NCI-H146 treated with DMSO at 0.1 percent for 48 hours (cell line): ENCODE results near the gene KRTAP10-7.
"Not testable (repeated sequence)": the region's sequence is repeated elsewhere in the genome, so short reads cannot be mapped to it uniquely, and the experiment has no call there.

Source experiments
- DNase-seq: peaks from one replicate; lab custom pipeline; 2025; ENCODE audit not compliant: unreplicated experiment; lab: John Stamatoyannopoulos, UW

KRTAP10-7 gene

DNA sequence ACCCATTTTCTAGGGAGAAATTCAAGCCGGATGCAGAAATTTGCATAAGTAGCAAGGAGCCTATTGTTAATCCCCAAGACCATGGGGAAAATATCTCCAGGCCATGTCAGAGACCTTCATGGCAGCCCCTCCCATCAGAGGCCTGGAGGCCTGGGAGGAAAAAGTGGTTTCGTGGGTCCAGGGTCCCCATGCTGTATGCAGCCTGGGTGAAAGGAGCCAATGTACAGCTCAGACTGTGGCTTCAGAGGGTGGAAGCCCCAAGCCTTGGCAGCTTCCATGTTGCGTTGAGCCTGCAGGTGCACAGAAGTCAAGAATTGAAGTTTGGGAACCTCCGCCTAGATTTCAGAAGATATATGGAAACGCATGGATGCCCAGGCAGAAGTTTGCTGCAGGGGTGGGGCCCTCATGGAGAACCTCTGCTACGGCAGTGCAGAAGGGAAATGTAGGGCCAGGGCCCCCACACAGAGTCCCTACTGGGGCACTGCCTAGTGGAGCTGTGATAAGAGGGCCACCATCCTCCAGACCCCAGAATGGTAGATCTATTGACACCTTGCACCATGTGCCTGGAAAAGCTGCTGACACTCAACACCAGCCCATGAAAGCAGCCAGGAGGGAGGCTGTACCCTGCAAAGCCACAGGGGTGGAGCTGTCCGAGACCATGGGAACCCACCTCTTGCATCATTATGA lies 9.9 kb downstream of the KRTAP10-7 start:
- DNase-seq, result not testable (repeated sequence)

DNA sequence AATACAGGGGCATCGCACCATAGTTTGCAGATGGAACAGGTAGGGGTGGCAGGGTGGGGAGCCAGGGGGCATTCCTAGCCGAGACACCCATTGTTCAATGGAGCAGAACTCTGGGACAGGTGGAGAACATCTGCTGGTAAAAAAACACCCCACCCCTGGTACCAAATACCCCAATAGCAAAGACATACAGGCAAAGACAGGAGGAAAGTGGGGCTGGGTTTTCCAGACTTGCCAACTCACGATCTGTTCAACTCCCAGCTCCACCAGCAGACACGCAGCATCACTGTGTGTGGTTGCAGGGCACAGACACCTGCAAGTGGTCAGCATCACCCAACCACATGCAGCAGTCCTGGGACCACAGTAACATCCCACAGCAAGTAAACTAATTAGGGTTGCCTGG lies 11.2 kb downstream of the KRTAP10-7 start:
- DNase-seq, result no peak

DNA sequence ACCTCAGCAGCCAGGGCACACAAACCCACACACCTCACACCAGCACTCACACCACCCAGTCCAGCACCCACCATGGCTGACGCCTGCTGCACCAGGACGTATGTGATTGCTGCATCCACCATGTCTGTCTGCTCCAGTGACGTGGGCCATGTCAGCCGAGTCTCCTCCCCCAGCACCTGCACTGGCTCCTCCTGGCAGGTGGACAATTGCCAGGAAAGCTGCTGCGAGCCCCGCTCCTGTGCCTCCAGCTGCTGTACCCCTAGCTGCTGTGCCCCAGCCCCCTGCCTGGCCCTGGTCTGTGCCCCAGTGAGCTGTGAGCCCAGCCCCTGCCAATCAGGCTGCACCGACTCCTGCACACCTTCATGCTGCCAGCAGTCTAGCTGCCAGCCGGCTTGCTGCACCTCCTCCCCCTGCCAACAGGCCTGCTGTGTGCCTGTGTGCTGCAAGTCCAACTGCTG lies 11.7 kb downstream of the KRTAP10-7 start, which contains the start of gene KRTAP10-8:
Gene KRTAP10-8, plus strand, starts transcription at position 51 of the 458 bp plus-strand sequence. Its CDS starts 22 bp downstream, at position 73.
- DNase-seq, result no peak

- DNase-seq, result no peak
Observed at GRCh38 chr21:44612669-44613229, 12.4 kb downstream of the KRTAP10-7 start.

DNA sequence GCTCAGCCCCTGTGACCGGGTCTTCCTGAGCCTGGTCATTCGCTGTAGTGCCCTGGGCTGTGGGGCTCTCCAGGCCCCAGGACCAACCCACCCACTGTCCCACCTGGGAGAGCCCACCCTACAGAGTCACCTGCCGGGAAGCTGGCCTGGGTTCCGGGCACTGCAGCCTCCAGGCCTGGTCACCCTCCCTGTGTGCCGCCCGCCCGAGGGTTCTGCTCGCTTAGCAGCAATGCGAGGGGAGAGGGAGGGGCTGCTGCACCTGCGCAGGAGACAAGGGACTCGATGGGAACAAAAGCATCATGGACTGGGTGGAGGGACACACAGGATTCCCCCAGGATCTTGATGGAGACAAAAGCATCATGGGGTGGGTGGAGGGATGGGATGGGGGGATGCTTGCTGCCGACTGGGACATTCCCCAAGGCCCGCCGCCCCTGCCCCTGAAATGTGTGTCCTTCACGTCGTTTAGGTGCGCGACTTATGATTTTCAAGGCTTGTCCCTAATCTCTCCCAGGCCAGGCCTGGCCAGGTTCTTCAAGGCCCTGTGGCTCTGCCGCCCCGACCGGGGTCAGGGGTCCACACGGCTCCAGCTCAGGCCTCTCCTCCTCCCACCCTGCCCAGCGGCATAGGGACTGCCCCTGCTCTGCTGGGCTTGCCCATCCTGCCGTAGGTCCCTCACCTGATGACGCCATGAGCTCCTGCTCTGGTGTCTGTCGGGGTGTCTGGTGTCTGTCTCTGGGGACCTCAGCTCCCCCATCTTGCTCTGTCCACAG lies 13.2 kb downstream of the KRTAP10-7 start:
- DNase-seq, result no peak

DNA sequence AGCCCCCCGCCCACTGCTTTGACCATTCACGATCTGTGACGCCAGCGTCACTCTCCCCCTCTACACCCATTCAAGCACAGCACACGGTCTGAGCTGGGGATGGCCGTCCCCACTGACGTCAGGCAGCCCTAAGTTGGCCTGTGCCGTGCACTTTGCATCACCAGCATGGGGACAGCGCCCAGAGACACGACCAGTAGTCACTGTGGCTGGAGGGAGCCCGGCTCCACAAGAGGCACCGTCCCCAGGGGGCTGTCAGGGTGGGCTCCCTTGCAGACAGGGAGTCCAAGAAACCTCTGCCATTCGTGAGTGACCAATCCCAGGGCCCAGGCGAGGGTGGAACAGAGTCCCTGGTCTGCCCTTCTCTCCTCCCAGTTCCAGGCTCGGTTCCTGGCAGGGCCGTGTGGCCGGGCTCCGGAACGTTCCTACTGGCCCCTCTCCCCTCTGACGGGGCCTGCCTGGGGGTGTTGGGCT lies 13.8 kb downstream of the KRTAP10-7 start:
- no peak for DNase-seq

- no peak for DNase-seq
Observed at GRCh38 chr21:44614961-44615391, 14.6 kb downstream of the KRTAP10-7 start.

DNA sequence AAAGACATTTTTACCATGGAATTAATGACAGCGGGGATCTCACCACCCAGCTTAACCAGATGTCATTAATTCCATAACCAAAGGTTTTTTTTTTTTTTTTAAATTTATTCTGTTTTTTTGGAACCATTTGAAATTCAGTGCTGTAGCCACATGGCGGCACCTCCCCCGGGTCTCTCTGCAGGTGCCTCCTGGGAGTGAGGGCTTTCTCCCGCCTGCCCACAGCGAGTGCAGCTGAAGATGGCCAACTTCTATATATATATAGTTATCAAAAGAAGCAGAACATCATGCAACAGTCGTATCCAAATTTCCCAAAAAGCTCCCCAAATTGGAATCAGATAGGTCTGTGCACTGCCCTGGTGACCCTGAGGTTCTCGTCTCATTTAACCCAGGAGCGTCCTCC lies 15.1 kb downstream of the KRTAP10-7 start:
- no peak for DNase-seq

- DNase-seq, result peak; percentile 23
Observed at GRCh38 chr21:44615911-44616590, 15.7 kb downstream of the KRTAP10-7 start.

- DNase-seq, result peak; percentile 6
Observed at GRCh38 chr21:44616591-44616926, 16.2 kb downstream of the KRTAP10-7 start.

GRCh38 chr21:44617071-44617501 lies 16.7 kb downstream of the KRTAP10-7 start:
- DNase-seq, result no peak

GRCh38 chr21:44618504-44618903 lies 18.1 kb downstream of the KRTAP10-7 start:
- no peak for DNase-seq

GRCh38 chr21:44618909-44619308 lies 18.5 kb downstream of the KRTAP10-7 start:
- no peak for DNase-seq

GRCh38 chr21:44619886-44620285 lies 19.5 kb downstream of the KRTAP10-7 start:
- no peak for DNase-seq

- DNase-seq, result no peak
Observed at GRCh38 chr21:44623575-44623974, 23.2 kb downstream of the KRTAP10-7 start.

DNA sequence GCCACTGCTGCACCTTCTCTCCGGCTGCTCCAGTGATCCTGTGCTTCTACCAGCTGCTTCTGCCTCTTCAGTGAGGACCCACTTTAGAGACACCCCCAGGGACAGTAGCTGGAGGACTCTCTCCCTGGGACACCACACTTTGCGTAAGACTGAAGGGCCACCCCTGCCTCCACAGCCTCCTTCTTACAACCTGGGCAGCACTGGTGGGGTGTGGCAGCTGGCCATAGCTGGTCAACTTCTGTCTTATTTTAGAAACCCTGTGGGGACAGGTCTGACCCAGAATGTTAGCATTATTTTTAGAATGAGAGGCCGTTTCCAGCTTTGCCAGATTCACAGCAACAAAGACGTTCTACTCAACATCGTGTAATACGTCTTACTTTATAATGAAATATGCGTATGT lies 25.4 kb downstream of the KRTAP10-7 start:
- DNase-seq, result no peak

GRCh38 chr21:44626262-44626661 lies 25.9 kb downstream of the KRTAP10-7 start:
- DNase-seq, result no peak

DNA sequence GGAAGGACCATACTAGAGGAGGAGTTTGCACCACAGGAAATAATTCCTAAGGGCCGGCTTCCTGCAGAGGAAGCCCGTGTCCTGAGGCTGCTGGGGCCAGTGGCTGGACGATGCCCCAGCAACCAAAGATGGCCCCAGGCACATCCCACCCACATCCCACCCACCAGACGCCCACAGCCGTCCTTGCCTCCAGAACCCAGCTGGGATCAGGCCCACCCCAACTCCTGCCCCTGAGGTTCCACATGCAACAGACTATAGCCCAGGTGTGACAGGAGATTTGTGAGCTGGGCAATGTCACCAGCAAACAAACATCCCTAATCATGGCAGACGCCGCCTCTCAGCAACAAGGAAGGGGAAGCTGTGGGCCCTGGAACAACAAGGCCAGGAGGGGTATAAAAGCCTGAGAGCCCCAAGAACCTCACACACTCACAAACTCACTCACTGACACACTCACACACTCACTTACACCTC lies 26.3 kb downstream of the KRTAP10-7 start, which contains the start of gene KRTAP10-9:
Gene KRTAP10-9, plus strand, starts transcription at position 421 of the 471 bp plus-strand sequence. CDS start 79 bp downstream, outside the sequence.
- DNase-seq, result peak; percentile 54

GRCh38 chr21:44627181-44627822 lies 26.9 kb downstream of the KRTAP10-7 start:
- DNase-seq, result peak; percentile 54

- DNase-seq, result not testable (repeated sequence)
Observed at GRCh38 chr21:44627831-44628233, 27.4 kb downstream of the KRTAP10-7 start.
